DOHH2 (cell line): ENCODE data around the gene GRHPR.

Source experiments
- CTCF ChIP-seq: fragments of 200-600 bp; sonication (generic); IDR thresholded peaks from one replicate; pipeline ENCODE4 v1.5.1; 2014; ENCODE audit warnings: antibody characterized with exemption, mild to moderate bottlenecking, low read depth, low read length; ENCODE audit not compliant: poor library complexity, severe bottlenecking
- EZH2phosphoT487 ChIP-seq: fragments of 200-600 bp; sonication (generic); IDR thresholded peaks from 2 replicates; pipeline ENCODE4 v1.6.1; 2017; ENCODE audit warnings: borderline replicate concordance, mild to moderate bottlenecking, antibody characterized with exemption, low read length, moderate library complexity, mixed read lengths

- TF ChIP-seq CTCF (no peak), EZH2phosphoT487 (no peak)
These were observed 20.1 kb downstream of the GRHPR start for GRCh38 chr9:37442556-37442955.
